ENCODE data around the gene GCHFR. TPM values are rescaled to one million over a fixed set of nuclear protein-coding genes. Genes with fewer than 3 reads are reported as not detected.

The GCHFR gene
- total RNA-seq, 1 experiment from 2014 or later, result 829 TPM

DNA sequence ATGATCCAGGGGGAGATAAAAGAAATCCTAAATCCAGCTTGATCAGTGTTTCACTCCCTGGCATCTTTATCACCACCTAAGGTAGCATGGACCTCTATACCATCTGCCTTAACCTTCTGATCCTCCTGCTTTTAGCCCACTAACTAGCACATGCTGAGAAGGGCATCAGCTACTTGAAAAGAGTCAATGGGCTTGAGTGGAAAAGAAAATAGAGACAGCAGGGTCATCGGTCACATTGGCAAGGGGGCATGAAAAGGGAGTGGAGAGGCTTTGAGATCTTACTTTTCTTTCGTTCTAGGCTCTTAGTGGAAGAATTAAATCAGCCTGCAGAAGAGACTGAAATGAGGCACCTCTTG, 42.8 kb downstream of the GCHFR start:
- in situ Hi-C loops (cut with HindIII; ENCODE audit: low sequenced_read_pairs), result no loop called here
- DNase-seq (ENCODE audit: low spot score), result no peak

DNA sequence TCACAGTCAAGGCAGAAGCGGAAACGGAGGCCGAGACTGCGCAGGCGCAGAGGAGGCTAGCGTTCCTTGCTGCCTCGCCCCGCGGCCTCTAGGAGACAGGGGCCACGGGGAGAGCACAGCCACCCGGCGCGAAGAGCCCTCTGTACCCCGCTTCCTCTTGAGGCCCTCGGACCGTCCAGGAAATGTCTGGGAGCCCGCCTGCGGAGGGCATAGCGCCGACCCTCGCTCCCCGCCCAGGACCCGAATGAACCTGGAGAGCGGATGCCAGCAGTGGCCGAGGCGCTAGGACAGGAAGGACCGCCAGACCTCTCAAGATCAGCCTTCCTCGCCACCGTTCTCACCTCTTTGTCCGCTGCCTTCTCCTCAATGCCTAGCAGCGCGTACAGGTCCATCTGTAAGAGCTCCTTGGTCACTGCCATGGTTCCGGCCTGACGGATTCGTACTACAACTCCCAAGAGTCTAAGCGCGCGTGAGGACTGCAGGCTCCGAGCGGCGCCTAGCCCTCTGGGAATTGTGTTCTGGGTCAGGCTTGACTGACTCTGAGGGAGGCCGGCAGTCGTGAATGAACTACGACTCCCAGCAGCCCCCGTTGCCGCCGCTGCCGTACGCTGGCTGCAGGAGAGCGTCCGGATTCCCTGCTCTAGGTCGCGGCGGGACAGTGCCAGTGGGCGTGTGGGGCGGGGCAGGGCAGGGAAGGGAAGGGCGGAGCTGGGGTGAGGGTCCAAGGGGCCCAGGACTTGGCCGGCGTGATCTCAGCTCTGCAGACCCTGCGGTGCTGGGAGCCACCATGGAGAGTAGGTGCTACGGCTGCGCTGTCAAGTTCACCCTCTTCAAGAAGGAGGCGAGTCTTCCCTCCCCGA, 43.4 kb downstream of the GCHFR start, which contains the start of the genes DNAJC17 and ZFYVE19:
Gene DNAJC17, minus strand, starts transcription at position 446 of the 860 bp plus-strand sequence. Its CDS starts 27 bp downstream, at position 419.
Gene ZFYVE19, plus strand, starts transcription at position 62 of the 860 bp plus-strand sequence. Its CDS starts 501 bp downstream, at position 563.
- in situ Hi-C loops (cut with HindIII; ENCODE audit: low sequenced_read_pairs), result no loop called here
- peak; percentile 99 for DNase-seq (ENCODE audit: low spot score)

DNA sequence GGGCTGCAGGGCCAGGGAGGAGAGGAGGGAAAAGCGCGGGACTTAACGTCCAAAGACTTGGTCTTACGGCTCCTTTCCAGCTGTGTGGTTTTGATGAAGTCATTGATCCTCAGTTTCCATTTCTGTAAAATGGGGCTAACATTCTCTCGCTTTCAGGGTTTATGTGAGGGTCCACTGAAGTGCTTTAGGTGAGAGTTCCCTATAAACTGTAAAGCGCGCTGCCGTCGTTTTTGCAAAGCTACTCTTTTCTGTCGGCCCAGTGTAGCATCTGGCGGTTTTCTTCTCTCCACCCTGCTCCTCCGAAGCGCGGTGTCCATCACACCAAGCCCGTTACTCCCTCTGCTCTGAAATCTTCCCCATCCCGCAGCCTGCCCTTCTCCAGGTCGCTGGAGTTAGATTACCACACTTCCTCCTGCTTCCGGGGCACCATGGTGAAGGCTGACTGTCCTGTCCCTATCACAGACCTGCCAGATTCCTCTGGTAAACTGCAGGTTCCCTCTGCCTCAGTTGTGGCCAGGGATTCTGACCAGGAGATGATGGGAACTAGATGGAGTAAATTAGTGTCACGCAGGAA, 44.1 kb downstream of the GCHFR start:
- in situ Hi-C loops (cut with HindIII; ENCODE audit: low sequenced_read_pairs), result no loop called here
- DNase-seq (ENCODE audit: low spot score), result no peak

DNA sequence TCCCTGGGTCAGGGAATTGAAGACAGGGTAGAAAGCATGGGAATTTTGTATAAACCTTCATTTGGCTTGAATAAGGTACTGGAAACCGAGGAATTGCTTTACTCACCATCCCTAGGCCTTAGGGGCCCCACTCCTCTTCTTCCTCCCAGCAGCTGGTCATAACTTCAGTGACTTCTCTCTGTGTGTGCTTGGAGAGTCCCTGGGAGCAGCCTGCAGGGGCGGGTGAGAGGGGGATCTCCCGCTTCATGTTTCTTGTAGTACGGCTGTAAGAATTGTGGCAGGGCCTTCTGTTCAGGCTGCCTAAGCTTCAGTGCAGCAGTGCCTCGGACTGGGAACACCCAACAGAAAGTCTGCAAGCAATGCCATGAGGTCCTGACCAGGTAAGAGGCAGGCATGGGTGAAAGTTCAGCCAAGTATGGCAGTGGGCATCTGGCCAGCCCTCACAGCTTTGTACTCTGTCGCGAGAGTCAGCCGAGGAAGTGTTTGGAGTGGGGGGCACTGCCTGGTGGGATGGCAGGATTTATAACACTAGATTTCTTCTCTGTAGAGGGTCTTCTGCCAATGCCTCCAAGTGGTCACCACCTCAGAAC, 45.1 kb downstream of the GCHFR start:
- in situ Hi-C loops (cut with HindIII; ENCODE audit: low sequenced_read_pairs), result no loop called here
- no peak for DNase-seq (ENCODE audit: low spot score)

DNA sequence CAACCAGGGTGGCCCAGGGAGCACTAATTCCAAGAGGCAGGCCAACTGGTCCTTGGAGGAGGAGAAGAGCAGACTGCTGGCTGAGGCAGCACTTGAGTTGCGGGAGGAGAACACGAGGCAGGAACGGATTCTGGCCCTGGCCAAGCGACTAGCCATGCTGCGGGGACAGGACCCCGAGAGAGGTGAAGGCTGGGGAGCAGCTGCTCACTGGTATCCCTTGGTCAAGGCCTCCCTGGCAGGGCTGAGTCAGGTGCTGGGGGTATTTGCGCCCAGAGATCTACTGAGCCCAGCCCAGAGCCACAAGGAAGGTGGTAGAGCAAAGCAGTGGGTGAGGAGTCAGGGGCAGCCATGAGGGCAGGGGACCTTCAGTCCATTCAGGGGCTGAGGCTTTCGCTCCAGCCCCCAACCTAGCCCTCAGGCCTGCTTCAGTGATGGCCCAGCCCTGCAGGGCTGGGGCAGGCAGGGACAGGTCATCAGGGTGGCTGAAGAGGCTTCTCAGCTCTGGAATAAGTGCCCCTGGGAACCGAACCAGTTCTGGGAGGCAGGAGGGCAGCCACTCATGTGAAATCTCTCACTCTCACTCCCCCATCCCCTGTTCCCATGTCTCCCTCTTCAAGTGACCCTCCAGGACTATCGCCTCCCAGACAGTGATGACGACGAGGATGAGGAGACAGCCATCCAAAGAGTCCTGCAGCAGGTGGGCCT, 49.0 kb downstream of the GCHFR start:
- DNase-seq (ENCODE audit: low spot score), result no peak
- in situ Hi-C loops (cut with HindIII; ENCODE audit: low sequenced_read_pairs), result no loop called here

DNA sequence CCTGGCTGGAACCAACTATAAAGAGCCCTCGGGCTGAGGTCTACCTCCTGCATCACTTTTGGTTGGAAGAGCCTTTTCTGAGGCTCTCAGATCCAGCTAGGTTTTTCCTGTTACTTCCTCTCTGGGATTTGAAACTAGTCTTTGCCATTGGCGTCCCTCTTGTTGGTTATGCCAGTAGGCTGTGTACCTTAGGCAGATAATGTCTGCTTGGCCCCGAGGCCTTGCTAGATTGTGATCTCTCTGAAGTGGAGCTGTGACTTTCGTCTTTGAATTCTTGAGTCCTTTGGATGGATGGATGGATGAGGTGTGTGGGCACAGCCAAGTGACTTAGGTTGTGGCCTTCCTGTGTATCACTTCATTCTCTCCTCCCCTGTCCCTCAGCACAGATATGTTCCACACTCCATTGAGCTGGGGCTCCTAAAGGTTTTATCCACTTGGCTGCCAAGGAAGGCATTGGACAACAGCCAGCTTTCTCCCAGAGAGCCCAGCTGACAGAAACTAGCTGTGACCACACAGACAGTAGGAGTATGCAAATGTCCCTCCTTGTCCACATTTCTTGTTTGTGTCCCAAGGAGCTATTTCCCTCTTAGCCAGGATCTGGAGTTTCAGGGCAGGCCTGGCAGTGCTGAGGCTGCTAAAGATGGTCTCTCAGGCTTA, 51.3 kb downstream of the GCHFR start:
- in situ Hi-C loops (cut with HindIII; ENCODE audit: low sequenced_read_pairs), result no loop called here
- DNase-seq (ENCODE audit: low spot score), result peak; percentile 48

Other genes starting within 250 kb of the GCHFR start
- gene CCDC32, start 199.0 kb upstream of the GCHFR start, total RNA-seq (2014; rRNA removed; shearing (Covaris generic)), result 41.9 and 66.4 TPM in 2 replicates
- 21.7 and 33.5 TPM in 2 replicates for gene RPUSD2, start 194.8 kb upstream of the GCHFR start, total RNA-seq (2014; rRNA removed; shearing (Covaris generic))
- gene KNL1, start 169.8 kb upstream of the GCHFR start, total RNA-seq (2014; rRNA removed; shearing (Covaris generic)), result 38.4 and 40.6 TPM in 2 replicates
- 7.1 and 12.0 TPM in 2 replicates for gene RAD51, start 68.9 kb upstream of the GCHFR start, total RNA-seq (2014; rRNA removed; shearing (Covaris generic))
- gene RMDN3, start 8.8 kb upstream of the GCHFR start, total RNA-seq (2014; rRNA removed; shearing (Covaris generic)), result 107 and 114 TPM in 2 replicates
- gene C15orf62, start 5.9 kb downstream of the GCHFR start, total RNA-seq (2014; rRNA removed; shearing (Covaris generic)), result 3.1 and 4.0 TPM in 2 replicates
- gene ZFYVE19, start 43.0 kb downstream of the GCHFR start, total RNA-seq (2014; rRNA removed; shearing (Covaris generic)), result 27.5 and 29.2 TPM in 2 replicates
- 49.7 and 100 TPM in 2 replicates for gene DNAJC17, start 43.4 kb downstream of the GCHFR start, total RNA-seq (2014; rRNA removed; shearing (Covaris generic))
- not detected in 2 replicates for gene PPP1R14D, start 64.6 kb downstream of the GCHFR start, total RNA-seq (2014; rRNA removed; shearing (Covaris generic))
- gene SPINT1, start 80.0 kb downstream of the GCHFR start, total RNA-seq (2014; rRNA removed; shearing (Covaris generic)), result 0.62 TPM in 1 of 2 replicates, not detected in the other
- gene RHOV, start 110.2 kb downstream of the GCHFR start, total RNA-seq (2014; rRNA removed; shearing (Covaris generic)), result 0.24 and 1.7 TPM in 2 replicates
- gene VPS18, start 130.4 kb downstream of the GCHFR start, total RNA-seq (2014; rRNA removed; shearing (Covaris generic)), result 51.4 and 57.3 TPM in 2 replicates
- gene DLL4, start 165.3 kb downstream of the GCHFR start, total RNA-seq (2014; rRNA removed; shearing (Covaris generic)), result 0.20 and 0.62 TPM in 2 replicates
- gene CHAC1, start 189.4 kb downstream of the GCHFR start, total RNA-seq (2014; rRNA removed; shearing (Covaris generic)), result 12.4 and 12.9 TPM in 2 replicates